Measurements from ENCODE around the gene TUBG2. TPM values are rescaled to one million over a fixed set of nuclear protein-coding genes. Genes with fewer than 3 reads are reported as not detected.
A peak's percentile ranks its signal among the peaks of the same experiment; 100 is the strongest.

Gene TUBG2
- total and polyA plus RNA-seq, 2 of the 8 experiments (the other 6 are each of a cell fraction or from before 2014, with no cell fraction given) = 14.8 to 16.6 TPM

GRCh38 chr17:42673885-42674754 lies 15.0 kb downstream of the TUBG2 start:
- Histone ChIP-seq H2BK120ac (replicated peaks; ENCODE audit: low read depth, low read length) (no peak overlapping the region), H2BK5ac (ENCODE audit: low read depth, low read length) (no peak overlapping the region; the same call in 1 of the 2 replicates), H3K9me3 (ENCODE audit: insufficient read depth in 2 of 2, low read depth in 1 of 2, low read length in 1 of 2) (no peaks in the 10 kb centered on the region), H3K23ac (ENCODE audit: insufficient read length) (no peak overlapping the region), H4K5ac (ENCODE audit: insufficient read length, low read depth, low read length) (no peak overlapping the region), H2BK15ac (ENCODE audit: low read length) (peak overlapping the region; percentile 90; the same call in 1 of the 2 replicates), H2AFZ (ENCODE audit: low read length) (no peak overlapping the region), H4K20me1 (replicated peaks in 1 of 2; ENCODE audit: control insufficient read depth in 1 of 2, insufficient read depth in 2 of 2, low read length in 2 of 2) (peaks cover 3 to 15% of the 10 kb centered on the region in 2 experiments), H3K56ac (replicated peaks; ENCODE audit: insufficient read length, low read depth, low read length) (no peak overlapping the region), H3K4me1 (replicated peaks in 1 of 4; ENCODE audit: control insufficient read depth in 3 of 4, insufficient read depth in 4 of 4, low read length in 3 of 4) (peaks cover 0 to 55% (median 36%) of the 10 kb centered on the region in 4 experiments; a peak in 6 of 7 replicates), H3K9ac (replicated peaks in 1 of 4; ENCODE audit: extremely low read depth in 1 of 4, low read depth in 3 of 4, low read length in 3 of 4) (no peak overlapping the region), H3K4ac (replicated peaks; ENCODE audit: insufficient read length, low read depth, low read length) (peak overlapping the region; percentile 60), H4K8ac (ENCODE audit: extremely low read depth, insufficient read depth, low read length) (peak overlapping the region; percentile 31; the same call in 1 of the 2 replicates), H3K23me2 (ENCODE audit: low read depth, low read length) (peaks cover 33% of the 10 kb centered on the region), H3K27me3 (replicated peaks in 1 of 4; ENCODE audit: control insufficient read depth in 3 of 4, extremely low read depth in 1 of 4, insufficient read depth in 3 of 4, low read length in 3 of 4) (peaks cover 2 to 45% (median 33%) of the 10 kb centered on the region in 4 experiments), H3K36me3 (ENCODE audit: control insufficient read depth in 2 of 4, insufficient read depth in 4 of 4, low read length in 3 of 4) (peaks cover 0 to 13% (median 0%) of the 10 kb centered on the region in 4 experiments; a peak in 4 of 8 replicates), H3K79me1 (ENCODE audit: low read depth, low read length) (no peaks in the 10 kb centered on the region), H2AK5ac (ENCODE audit: low read depth, low read length) (no peak overlapping the region), H3K18ac (ENCODE audit: extremely low read depth, low read length) (no peak overlapping the region; the same call in 1 of the 2 replicates), H2BK12ac (ENCODE audit: low read depth, low read length) (peak overlapping the region; percentile 97; the same call in 1 of the 2 replicates), H3K27ac (ENCODE audit: low read depth, low read length) (no peak overlapping the region), H3K14ac (ENCODE audit: insufficient read length) (no peak overlapping the region), H3K4me3 (ENCODE audit: extremely low read depth in 1 of 4, insufficient read depth in 2 of 4, low read depth in 3 of 4, low read length in 4 of 4) (peak overlapping the region; percentile 32 to 82 (median 60); a peak in 7 of 8 replicates), H4K91ac (replicated peaks; ENCODE audit: insufficient read length, low read length) (peak overlapping the region; percentile 83), H2BK20ac (ENCODE audit: low read length) (0 out of 2 replicates have a peak overlapping the region, but pooled peaks have one; percentile 18), H3K79me2 (ENCODE audit: control insufficient read depth in 1 of 2, insufficient read depth in 2 of 2, low read length in 2 of 2) (no peaks in the 10 kb centered on the region), H3K4me2 (ENCODE audit: insufficient read depth in 1 of 2, low read depth in 2 of 2, low read length in 2 of 2) (peak overlapping the region; percentile 58 to 88)
- FAIRE-seq (no peak), DNase-seq (ENCODE audit: low read depth in 1 of 2, low spot score in 2 of 2) (peak in 1 of 2 experiments; percentile 81)
- CTCF ChIA-PET (ENCODE audit: partially characterized antibody) = interaction anchor here (0.6 to 4.8 kb wide), 23 partner anchors 9 to 632 kb away, joined by 3 to 40 read pairs (median 4); partner anchors contain the start of genes CNTNAP1, TUBG1 and TUBG2
- 15% methylated on average over 13 of the region's 32 CpGs; no CpG with 5 or more reads in 1 of the 2 experiments for WGBS, 2 experiments (ENCODE audit: extremely low coverage in 1 of 2, insufficient coverage in 1 of 2, insufficient read length in 1 of 2, insufficient replicate concordance in 2 of 2, low coverage in 1 of 2, low lambda C conversion rate in 2 of 2, missing lambda C conversion rate in 1 of 2)
- POLR2A ChIA-PET (ENCODE audit: partially characterized antibody) = interaction anchor here (0.5 to 14.0 kb wide), 8 partner anchors 9 to 708 kb away, joined by 3 to 239 read pairs (median 4); partner anchors contain the start of genes PSMC3IP, PSME3, RETREG3 and TUBG1
- TF ChIP-seq CEBPB (IDR thresholded peaks at IDR 0.05; ENCODE audit: low read depth, low read length) = peak; percentile 55; the same call in 1 of the 2 replicates
- TF ChIP-seq HDAC6 (IDR thresholded peaks at IDR 0.05; ENCODE audit: low read depth, low read length) = no peak
- TF ChIP-seq RAD21 (IDR thresholded peaks at IDR 0.05 in 1 of 2, conservative IDR thresholded peaks at IDR 0.05 in 1 of 2; ENCODE audit: low read depth in 2 of 2, low read length in 2 of 2) = peak; percentile 22 to 46; a peak in 2 of 4 replicates
- TF ChIP-seq CHD2 (IDR thresholded peaks at IDR 0.05; ENCODE audit: low read length) = no peak
- no peak for TF ChIP-seq RFX5 (IDR thresholded peaks at IDR 0.05; ENCODE audit: borderline replicate concordance, low read depth, low read length)
- TF ChIP-seq POU5F1 (IDR thresholded peaks at IDR 0.05; ENCODE audit: low read depth, low read length) = no peak
- TF ChIP-seq CTCF (IDR thresholded peaks at IDR 0.05; ENCODE audit: control extremely low read depth in 1 of 3, insufficient read depth in 1 of 3, low read depth in 1 of 3, low read length in 3 of 3) = peak; percentile 55 to 78 (median 77)
